NCI-H2107 (cell line): ENCODE results near the gene PAXX.

Experiments
- DNase-seq: peaks from one replicate; lab custom pipeline; 2025; lab: John Stamatoyannopoulos, UW

The PAXX gene

GRCh38 chr9:136968333-136969127 is 23.7 kb upstream of the PAXX start:
- DNase-seq: no peak

- DNase-seq: no peak
Observed at GRCh38 chr9:136969150-136969549, 23.1 kb upstream of the PAXX start.

GRCh38 chr9:136969774-136970173 is 22.4 kb upstream of the PAXX start:
- DNase-seq: no peak

- no peak for DNase-seq
Observed at GRCh38 chr9:136970361-136970760, 21.9 kb upstream of the PAXX start.

- DNase-seq: no peak
Observed at GRCh38 chr9:136971746-136972145, 20.5 kb upstream of the PAXX start.

GRCh38 chr9:136972335-136972734 is 19.9 kb upstream of the PAXX start:
- no peak for DNase-seq

- no peak for DNase-seq
Observed at GRCh38 chr9:136972743-136973142, 19.5 kb upstream of the PAXX start.

GRCh38 chr9:136973618-136974617 is 18.3 kb upstream of the PAXX start:
- no peak for DNase-seq

GRCh38 chr9:136974817-136975535 is 17.2 kb upstream of the PAXX start:
- DNase-seq: no peak

GRCh38 chr9:136975644-136976043 is 16.6 kb upstream of the PAXX start:
- DNase-seq: no peak

- no peak for DNase-seq
Observed at GRCh38 chr9:136977223-136977622, 15.0 kb upstream of the PAXX start, which contains the start of gene PTGDS. Gene PTGDS (plus strand): TSS chr9:136977504. CDS start chr9:136977579, 75 bp downstream.

- DNase-seq: no peak
Observed at GRCh38 chr9:136977649-136978072, 14.6 kb upstream of the PAXX start.

GRCh38 chr9:136978073-136978864 is 14.0 kb upstream of the PAXX start:
- no peak for DNase-seq

GRCh38 chr9:136978865-136979544 is 13.2 kb upstream of the PAXX start:
- no peak for DNase-seq

GRCh38 chr9:136979769-136980587 is 12.2 kb upstream of the PAXX start:
- DNase-seq: no peak

GRCh38 chr9:136980669-136981478 is 11.3 kb upstream of the PAXX start:
- no peak for DNase-seq

- DNase-seq: no peak
Observed at GRCh38 chr9:136981588-136982231, 10.5 kb upstream of the PAXX start.
